ENCODE results near the gene TMIE.

- TF ChIP-seq CTCF (IDR thresholded peaks at IDR 0.05; ENCODE audit: low read depth, low read length, poor library complexity, severe bottlenecking) (no peak), EZH2phosphoT487 (IDR thresholded peaks at IDR 0.05; ENCODE audit: borderline replicate concordance, low read length) (no peak)
Measured at GRCh38 chr3:46719044-46719565, 17.9 kb downstream of the TMIE start.
